ENCODE results near the gene F5.
"Not testable (repeated sequence)": the region's sequence is repeated elsewhere in the genome, so short reads cannot be mapped to it uniquely, and the experiment has no call there.

The F5 gene

GRCh38 chr1:169546087-169546995 lies 39.9 kb downstream of the F5 start:
- in situ Hi-C loops (cut with HindIII; ENCODE audit: low sequenced_read_pairs), result no loop called here

- in situ Hi-C loops (cut with HindIII; ENCODE audit: low sequenced_read_pairs), result no loop called here
Measured at GRCh38 chr1:169545472-169545871, 40.8 kb downstream of the F5 start.

DNA sequence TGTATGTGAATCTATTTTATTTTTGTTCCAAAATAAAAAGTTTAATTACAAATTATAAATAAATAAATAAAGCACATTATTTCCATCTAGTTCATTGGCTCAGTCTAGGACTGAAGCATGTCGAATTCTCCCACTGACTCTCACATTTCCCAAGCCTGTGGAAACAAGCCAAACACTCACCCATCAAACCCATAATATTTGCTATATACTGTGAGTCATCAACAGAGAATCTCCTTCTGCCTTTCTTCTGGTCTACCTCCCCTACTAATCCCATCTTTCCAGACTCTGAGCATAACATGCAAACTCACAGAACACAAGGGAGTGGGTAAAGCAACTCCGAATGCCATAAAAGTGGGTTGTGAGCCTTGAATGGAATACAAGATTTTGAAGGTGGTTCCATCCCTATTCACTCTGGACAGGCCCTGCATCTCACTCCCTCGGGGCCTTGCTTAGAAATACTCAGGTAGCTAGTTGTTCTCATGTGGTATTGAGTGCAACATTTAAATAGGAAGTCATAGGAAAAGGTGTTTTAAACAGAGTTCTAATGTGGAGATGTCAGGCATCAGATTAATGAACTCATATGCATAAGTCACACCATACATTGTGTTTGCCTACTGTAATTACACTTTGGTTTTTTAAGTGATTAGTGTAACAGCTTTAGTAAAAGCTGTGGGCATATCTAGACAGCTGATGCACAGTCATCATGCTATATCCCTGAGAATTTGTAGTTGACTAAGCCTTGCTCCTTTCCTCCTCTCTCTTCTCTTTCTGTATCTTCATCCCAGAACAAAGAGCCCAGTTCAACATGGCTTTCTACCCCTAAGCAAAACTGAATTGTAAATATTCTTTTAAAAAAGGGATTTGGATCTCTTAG lies 47.0 kb downstream of the F5 start:
- in situ Hi-C loops (cut with HindIII; ENCODE audit: low sequenced_read_pairs), result no loop called here

DNA sequence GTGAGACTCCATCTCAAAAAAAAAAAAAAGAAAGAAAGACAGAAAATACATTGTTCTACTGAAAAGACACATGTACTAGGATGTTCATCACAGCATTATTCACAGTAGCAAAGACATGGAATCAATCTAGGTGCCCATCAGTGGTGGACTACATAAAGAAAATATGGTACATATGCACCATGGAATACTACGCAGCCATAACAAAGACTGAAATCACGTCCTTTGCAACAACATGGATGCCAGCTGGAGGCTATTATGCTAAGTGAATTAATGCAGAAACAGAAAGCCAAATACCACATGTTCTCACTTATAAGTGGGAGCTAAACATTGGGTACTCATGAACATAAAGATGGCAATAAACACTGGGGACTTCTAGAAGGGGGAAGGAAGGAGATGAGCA lies 51.6 kb downstream of the F5 start:
- in situ Hi-C loops (cut with HindIII; ENCODE audit: low sequenced_read_pairs), result no loop called here

DNA sequence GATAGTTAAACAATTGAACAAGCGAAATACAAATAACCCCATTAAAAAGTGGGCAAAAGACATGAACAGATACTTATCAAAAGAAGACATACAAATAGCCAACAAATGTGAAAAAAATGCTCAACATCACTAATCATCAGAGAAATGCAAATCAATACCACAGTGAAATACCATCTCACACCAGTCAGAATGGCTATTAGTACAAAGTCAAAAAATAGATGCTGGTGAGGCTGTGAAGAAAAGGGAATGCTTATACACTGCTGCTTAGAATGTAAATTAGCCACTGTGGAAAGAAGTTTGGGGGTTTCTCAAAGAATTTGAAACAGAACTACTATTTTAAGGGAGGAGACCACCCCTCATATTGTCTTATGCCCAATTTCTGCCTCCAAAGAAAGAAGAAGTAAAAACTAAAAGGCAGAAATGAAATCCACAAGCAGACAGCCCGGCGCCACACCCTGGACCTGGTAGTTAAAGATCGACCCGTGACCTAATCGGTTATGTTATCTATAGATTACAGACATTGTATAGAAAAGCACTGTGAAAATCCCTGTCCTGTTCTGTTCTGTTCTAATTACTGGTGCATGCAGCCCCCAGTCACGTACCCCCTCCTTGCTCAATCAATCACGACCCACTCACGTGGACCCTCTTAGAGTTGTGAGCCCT lies 52.6 kb downstream of the F5 start:
- in situ Hi-C loops (cut with HindIII; ENCODE audit: low sequenced_read_pairs), result not testable (repeated sequence)

DNA sequence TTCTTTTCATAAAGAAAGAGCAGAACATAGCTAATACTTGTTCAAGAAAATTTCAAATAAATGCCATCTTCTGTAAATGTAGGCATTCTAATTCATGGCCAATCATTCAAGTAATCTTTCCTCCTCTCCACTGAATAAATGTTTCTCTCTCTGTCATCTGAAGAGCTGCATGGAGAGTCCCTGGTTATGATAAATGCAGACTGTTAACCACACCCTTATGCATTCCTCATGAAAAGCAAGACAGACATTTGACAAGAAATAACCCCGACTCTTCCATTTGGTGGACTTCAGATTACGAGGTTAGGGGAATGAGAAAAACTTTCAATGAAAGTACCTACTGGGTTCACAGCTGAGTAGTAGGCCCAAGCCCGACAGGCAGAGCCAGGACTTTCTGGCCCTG lies 55.8 kb downstream of the F5 start:
- in situ Hi-C loops (cut with HindIII; ENCODE audit: low sequenced_read_pairs), result no loop called here

GRCh38 chr1:169529068-169529642 lies 57.1 kb downstream of the F5 start:
- in situ Hi-C loops (cut with HindIII; ENCODE audit: low sequenced_read_pairs), result no loop called here

GRCh38 chr1:169528215-169529067 lies 57.8 kb downstream of the F5 start:
- in situ Hi-C loops (cut with HindIII; ENCODE audit: low sequenced_read_pairs), result no loop called here

GRCh38 chr1:169527451-169528214 lies 58.6 kb downstream of the F5 start:
- in situ Hi-C loops (cut with HindIII; ENCODE audit: low sequenced_read_pairs), result no loop called here

DNA sequence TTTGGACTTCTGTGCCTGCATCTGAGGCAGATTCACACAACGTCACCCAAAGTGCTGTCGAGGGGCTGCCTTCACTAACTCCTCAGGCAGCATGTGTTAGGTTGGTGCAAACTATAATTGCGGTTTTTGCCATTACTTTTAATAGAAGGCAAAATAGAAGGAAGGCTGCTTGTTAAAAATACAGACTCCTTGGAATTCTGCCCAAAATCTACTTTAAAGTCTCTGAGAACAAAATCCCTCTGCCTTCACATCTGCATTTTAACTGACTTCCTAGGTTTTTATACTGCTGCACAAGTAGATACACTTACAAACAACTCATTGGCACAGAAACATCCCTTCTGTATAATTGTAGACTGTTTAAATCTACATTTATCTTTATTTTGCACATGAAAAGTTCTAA lies 59.3 kb downstream of the F5 start:
- in situ Hi-C loops (cut with HindIII; ENCODE audit: low sequenced_read_pairs), result no loop called here

DNA sequence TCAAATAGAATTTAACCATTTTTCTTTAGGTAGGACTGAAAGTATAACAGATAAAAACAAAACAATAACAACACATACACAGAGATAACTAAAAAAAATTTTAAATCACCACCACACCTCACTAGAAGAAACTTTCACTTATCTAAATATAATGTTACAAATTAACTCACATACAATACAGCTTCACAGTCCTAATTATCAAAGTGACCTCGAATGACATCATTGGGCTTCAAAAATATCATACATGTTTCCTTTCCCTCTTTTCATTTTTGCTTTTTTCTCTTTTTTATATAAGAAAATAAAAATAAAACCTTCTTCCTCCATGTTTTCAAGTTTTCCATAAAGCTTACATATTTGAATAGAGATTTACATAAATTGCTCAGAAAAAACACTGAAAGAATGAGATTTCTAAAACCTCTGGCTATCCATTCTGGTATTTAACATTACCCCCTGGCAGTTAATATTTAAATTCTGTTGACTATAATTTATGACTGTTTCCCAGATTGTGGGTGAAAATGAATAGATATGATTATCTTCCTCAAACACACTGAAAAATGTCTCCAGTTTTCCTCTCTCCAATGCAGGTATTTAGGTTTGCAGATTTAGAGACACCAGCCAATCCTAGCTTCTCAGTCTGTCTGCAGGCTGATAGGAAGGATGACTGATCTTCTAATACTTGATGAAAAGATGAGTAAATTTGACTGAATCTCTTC lies 60.0 kb downstream of the F5 start:
- in situ Hi-C loops (cut with HindIII; ENCODE audit: low sequenced_read_pairs), result no loop called here

DNA sequence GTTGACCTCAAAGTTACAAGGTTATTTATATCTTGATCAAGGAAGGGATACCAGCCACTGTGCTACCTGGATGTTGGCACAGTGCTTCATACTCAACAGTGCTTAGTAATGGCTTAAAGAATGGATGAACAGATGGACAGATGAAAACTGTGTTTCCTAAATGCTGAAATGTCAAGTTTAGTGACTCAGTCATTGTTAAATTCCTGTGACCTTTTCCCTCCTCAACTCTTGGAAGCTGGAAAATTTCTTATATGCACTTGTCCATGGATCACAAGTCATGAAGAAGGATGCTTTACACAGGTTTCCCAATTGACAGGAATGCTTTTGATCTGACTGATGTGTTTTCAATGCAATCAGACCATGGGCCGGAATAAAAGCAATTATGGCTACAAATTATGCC lies 60.9 kb downstream of the F5 start:
- in situ Hi-C loops (cut with HindIII; ENCODE audit: low sequenced_read_pairs), result no loop called here

DNA sequence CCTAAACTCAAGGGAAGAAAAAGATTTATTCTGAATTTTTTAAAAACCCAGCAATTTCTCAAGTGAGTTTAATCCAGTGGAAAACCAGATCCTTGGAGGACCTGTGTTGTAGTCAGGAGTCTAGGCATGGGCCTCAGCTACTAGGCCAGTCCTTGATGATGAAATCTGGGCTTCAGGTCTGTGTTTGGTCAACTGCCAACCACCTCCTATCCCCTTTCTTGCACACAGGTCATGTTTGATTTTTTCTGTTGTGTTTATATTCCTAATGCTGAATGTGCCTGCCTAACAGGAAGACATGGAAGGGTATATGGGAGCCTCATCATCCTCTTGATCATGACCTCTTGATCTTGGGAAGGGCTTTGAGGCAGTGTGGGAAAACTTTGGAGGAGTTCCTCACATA lies 62.4 kb downstream of the F5 start:
- in situ Hi-C loops (cut with HindIII; ENCODE audit: low sequenced_read_pairs), result no loop called here

DNA sequence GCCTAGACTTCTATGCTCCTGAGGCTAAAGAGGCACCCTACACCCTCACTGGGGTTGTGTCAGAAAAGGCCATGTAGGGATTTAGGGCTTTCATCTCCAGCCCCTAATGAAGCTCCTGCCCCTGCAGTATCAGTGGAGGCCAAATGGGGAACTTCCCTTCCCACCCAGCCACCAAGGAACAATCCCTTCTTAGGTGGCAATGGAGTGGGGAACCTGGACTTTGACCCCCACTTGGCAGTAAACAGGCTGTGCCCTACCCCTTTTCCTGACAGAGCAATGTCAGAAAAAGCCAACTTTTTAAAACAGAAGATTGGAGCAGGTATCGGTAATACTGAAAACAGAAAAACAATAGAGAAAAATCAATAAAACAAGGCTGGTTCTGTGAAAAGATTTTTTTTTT lies 65.1 kb downstream of the F5 start:
- in situ Hi-C loops (cut with HindIII; ENCODE audit: low sequenced_read_pairs), result no loop called here

- in situ Hi-C loops (cut with HindIII; ENCODE audit: low sequenced_read_pairs), result no loop called here
Measured at GRCh38 chr1:169517558-169518186, 68.6 kb downstream of the F5 start.

- in situ Hi-C loops (cut with HindIII; ENCODE audit: low sequenced_read_pairs), result no loop called here
Measured at GRCh38 chr1:169515641-169516040, 70.6 kb downstream of the F5 start.

DNA sequence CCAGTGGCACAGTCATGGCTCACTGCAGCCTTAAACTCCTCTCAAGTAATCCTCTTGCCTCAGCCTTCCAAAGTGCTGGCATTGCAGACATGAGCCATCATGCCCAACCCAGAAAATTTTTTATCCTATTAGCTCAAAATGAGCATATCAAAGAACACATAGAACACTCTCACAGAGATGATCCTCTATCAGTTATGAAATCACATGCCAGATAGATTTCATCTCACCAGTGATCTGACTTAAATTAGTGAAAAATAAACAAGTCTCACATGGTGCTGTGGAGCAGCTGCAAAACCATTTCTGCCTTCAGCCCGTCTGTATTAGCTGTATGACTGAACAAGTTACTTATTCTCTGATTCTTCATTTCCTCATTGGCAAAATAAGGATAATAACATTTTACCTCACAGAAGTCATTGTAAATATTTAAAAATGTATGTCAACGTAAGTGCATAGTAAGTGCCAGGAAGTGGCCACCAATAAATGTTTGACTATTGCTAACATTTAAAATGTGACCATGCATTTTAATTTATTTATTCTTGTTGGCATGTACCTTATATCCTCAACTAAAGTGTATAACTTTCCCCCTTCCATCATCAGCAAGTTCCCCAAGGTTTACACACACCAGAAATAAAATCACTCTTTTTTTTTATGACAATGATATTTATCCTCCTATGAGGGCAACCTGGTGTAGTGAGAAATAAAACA lies 71.6 kb downstream of the F5 start:
- in situ Hi-C loops (cut with HindIII; ENCODE audit: low sequenced_read_pairs), result no loop called here

DNA sequence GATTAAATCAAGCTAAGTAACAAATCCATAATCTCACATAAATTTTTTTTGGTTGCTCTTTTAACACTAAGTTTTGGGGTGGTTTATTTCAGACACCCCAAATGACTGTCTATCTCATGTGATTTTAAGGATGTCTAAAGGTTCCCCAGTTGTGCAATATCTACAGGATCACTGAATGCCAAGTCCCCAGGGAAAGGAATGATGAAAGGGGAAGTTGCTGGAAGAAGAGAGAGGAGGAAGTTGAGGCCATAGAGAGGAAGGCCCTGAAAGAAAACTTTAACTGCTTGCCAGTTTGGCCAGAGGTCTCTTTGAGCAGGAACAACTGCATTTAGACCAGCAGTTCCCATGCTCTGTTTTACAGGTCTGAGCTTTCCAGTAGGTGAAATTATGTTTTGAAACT lies 73.1 kb downstream of the F5 start:
- in situ Hi-C loops (cut with HindIII; ENCODE audit: low sequenced_read_pairs), result no loop called here
